Amygdala (tissue), 56 donors: ENCODE results near the gene EEF2K.
"Not testable (repeated sequence)": the region's sequence is repeated elsewhere in the genome, so short reads cannot be mapped to it uniquely, and the experiment has no call there.

Source experiments
- DNase-seq, 56 donors: peaks; one replicate each; lab custom pipeline; 2025; lab: John Stamatoyannopoulos, UW

EEF2K gene

DNA sequence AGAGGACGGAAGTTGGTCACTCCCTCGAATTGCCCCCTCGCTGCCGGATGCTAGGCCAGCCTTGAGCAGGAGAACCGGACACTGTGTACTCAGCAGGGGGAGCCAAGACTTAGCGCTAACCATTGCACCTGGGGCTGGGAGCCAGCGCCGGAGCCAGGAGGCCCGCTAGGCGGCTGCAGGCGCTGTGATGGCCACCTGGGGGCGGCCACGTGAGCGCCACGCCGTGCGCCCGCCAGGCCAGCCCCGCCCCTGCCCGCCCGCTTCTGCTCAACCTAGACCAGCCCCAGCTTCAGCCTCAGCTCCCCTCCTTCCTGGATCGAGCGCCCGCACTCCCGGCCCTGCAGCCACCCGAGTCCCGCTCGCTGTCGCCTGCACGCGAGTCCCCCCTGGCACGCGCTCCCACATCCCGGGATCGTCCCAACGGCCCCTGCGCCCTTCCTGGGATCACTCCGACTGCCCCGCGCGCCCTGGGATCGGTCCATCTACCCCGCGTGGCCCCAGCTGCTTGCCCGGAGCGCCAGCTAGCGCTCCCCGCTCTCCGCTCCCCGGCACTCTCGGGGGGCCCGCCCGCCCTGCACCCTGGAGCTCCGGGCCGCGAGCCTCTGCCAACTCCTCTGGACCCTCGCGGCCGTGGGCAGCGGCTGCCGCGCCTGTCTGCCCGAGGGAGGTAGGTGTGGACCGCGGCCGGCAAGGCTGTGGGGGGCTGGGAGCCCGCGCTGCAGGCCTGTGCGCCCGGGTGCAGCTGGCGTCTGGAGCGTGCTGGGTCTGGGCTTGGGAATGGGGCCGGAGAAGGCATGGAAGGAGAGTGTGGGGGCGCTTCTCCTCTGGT, at the start of gene EEF2K:
Gene EEF2K, plus strand, starts transcription at position 266 of the 829 bp plus-strand sequence. CDS start 19,452 bp downstream, outside the sequence.
- peak in 55 of 56 donors; percentile 14 to 93 (median 70) for DNase-seq

DNA sequence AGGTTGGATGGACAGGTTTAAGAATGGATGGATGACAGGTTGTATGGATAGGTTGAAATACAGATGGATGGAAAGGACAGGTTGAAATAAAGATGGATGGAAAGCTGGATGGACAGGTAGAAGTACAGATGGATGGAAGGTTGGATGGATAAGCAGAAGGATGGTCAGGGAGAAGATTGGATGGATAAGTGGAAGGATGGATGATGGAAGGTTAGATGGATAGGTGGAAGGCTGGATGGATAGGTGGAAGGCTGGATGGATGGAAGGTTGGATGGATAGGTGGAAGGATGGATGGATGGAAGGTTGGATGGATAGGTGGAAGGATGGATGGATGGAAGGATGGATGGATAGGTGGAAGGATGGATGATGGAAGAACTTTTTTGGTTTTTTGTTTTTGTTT, 44.7 kb upstream of the EEF2K start:
- no peak for DNase-seq

DNA sequence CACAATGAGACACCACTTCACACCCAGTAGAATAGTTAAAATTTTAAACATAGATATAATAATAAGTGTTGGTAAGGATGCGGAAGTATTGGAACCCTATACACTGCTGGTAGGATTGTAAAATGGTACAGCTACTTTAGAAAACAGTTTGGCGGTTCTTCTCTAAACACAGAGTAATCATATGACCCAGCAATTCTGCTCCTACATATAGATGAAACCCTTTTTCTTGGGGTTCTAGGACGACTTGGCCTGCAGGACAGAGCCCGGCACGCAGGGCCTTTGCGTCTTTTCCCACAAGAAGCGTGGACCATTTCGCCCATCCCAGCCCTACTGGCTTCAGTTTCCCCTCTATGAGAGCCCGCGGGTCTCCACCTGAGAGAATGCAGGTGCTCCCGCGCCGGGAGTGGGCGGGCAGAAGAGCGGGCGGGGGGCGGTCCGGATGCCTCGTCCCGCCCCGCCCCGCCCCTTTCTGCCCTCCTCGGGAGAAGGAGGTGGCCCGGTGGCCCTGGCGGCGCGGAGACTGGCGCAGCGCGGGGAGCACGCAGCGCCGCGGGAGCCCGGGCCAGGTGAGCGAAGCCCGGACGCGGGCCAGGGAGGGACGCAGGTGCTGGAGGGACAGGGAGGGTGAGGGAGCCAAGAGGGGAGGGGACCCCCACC, 44.0 kb upstream of the EEF2K start, which contains the start of gene SDR42E2:
Gene SDR42E2, plus strand, starts transcription at position 508 of the 657 bp plus-strand sequence. CDS start 3,077 bp downstream, outside the sequence.
- DNase-seq, result no peak

DNA sequence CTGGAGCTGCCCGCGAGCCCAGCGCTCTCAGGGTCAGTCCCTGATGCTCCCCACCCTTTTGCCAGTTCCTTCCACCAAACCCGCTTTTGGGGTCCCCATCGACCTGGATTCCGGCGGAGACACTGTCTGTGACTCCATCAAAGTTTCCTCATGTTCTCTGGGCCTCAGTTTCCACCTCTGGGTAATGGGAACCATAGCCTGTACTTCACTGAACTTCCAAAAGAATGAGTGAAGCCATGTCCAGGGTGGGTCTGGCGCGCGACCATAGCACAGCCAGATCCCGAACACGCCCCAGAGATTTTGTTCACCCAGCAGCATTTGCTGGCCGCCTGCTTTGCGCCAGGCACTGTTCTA, 43.4 kb upstream of the EEF2K start:
- no peak for DNase-seq

DNA sequence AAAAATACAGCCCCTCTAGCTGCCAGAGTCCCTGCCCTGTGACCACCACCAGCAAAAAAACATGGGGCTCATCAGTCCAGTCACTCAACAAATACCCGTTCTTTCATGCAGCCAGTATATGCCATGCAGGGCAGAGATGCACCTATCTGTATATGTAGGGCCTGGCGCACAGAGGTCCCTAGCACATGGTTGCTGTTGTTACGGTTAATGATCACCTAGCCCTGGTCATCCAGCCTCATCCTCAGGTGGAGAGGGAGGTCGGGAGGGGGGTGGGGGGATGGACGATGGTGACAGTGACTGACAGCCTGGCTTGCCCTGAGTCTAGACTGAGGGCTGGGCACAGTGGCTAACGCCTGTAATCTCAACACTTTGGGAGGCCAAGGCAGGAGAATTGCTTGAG, 42.3 kb upstream of the EEF2K start:
- DNase-seq, result no peak

DNA sequence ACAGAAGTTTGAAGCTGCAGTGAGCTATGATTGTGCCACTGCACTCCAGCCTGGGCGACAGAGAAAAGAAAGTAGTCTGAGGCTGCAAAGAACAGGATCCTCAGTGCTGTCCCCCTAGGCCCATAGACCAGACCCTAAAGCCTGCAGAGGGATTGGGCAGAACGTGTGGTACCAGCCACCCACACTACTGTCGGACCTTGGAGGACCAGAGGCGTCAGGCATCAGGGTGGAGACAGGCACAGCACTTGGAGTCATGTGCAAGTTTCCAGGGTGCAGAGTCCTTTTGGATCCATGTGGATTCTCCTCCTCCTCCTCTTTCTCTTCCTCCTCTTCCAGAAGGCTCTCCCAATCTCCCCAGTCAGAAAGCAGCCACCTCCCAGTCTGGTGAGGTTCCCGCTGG, 41.6 kb upstream of the EEF2K start:
- DNase-seq, result no peak

DNA sequence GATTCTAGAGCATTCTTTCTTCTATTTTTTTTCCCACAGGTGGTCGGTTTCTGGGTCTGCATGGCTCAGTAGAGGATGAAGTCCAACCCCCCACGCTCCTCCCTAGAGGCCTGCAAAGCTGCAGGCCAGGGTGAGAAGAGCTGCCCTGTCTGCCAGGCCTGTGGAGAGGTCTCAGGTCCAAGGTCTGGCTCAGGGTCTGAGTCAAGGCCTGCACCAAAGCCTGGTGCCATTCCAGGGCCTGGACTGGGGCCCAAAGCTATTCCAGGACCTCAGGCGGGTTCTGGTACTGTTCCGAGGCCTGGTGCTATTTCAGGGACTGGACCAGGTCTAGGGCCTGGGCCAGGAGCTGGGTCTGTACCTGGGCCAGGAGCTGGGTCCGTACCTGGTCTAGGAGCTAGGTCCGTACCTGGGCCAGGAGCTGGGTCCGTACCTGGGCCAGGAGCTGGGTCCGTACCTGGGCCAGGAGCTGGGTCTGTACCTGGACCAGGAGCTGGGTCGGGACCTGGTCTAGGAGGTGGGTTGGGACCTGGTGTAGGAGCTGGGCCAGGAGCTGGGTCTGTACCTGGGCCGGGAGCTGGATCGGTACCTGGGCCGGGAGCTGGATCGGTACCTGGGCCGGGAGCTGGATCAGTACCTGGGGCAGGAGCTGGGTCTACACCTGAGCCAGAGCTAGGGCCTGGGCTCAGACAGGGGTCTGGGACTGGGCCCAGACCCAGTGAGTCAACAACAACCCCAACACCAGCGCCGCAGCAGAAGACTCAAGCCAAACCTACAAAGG, 40.4 kb upstream of the EEF2K start:
- DNase-seq, result no peak

DNA sequence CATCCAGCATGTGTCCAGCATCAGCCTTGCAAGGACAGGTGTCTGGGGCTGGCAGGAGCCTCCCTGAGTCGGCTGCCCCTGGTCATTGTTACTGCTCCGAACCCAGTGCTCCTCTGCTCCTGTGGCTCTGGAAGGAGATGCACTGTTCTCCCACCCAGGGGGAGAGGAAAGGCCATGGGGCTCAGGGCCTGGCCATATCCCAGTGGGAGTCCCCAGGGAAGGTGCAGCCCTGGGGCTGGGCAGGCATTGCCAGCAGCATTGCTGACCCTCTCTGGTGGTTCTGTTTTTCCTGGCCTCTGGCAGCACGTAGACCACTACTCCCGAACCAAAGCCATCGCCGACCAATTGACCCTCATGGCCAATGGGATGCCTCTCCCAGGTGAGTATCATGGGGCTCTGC, 34.1 kb upstream of the EEF2K start:
- DNase-seq, result no peak

DNA sequence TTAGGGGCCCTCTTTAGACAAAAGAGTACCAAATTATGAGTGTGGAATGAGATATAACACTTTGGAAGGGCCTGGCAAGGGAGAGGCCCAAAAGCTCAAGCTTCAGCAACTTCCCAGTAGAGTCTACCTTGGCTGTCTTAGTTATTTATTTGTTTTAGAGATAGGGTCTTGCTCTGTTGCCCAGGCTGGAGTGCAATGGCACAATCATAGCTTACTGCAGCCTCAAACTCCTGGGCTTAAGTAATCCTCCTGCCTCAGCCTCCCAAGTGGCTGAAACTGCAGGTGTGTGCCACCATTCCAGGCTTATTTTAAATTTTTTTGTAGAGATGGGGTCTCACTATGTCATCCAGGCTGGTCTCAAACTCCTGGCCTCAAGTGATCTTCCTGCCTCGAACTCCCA, 33.4 kb upstream of the EEF2K start:
- not testable (repeated sequence) for DNase-seq

DNA sequence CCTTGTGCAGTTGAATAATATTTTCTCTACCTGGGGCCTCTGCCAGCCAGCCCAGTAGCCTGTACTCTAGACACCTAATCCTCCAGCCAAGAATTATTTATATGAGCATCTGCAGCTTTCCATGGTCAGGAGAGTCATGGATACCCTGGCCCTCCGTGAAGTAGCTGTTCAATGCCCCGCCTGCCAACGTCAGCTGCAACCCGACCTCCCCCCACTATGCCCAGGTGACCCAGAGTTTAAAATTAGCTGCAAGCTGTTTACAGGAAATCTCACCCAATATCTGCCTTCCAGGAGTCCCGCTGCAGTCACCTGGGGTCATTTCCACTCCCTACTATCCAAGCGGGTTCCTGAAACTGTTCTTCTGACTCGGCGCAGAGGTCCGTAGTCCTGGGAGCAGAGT, 31.4 kb upstream of the EEF2K start:
- DNase-seq, result no peak

DNA sequence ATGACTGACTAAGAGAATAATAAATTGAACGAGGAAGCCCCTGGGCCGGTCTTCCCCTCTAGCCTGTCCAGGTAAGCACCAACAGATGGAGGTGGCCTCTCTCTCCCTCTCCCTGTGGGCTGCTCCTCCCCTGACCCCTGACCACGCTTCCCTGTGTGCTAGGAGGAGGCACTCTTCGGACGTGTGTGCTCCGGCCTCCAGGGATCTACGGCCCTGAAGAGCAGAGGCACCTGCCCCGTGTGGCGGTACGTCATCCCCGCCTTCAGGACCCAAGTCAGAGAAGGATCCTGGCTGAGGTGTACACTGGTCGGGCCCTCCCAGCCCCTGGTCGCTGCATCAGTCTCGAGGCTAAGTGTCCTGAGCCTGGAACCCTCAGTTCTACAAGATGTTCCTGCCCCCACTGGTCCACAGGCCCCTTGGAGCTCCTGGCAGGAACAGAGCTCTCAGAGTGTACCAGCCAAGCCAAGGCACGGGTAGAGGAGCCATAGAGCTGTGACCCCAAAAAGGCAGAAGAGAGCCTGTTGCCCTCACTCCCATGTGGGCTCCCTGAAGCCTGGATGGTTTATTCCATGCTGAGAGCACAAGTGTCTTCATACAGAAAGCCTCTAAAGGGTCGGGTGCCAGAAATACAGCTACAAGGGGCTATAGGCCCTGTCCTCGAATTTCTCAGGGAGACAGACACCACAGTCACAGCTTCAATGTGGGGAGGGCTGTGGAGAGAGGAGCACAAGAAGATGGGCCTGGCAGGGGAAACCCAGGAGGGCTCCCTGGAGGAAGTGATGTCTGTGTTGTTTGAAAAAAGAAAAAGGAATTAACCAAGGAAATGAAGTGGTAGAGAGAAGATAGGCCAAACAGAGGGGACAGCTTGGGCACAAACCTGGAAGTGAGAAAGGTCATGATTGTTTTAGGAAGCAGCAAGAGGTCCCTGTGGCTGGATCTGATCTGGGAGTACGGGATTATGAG, 27.8 kb upstream of the EEF2K start:
- DNase-seq, result no peak

DNA sequence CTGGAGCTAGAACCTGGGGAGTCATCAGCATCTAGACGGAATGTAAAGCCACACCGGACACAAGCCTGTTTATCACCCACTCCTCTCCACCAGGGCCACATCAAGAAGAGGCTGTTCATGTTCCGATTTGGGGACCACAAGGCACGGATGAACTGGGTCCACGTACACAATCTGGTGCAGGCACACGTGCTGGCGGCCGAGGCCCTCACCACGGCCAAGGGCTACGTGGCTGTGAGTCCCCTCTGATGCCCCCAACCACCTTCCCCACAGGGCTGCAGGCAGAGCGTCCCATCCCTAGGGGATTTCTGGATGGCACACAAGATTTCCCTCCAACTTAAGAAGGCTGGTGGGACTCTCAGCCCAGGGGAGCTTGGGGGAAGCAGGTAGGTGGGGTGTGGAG, 24.7 kb upstream of the EEF2K start:
- DNase-seq, result no peak

DNA sequence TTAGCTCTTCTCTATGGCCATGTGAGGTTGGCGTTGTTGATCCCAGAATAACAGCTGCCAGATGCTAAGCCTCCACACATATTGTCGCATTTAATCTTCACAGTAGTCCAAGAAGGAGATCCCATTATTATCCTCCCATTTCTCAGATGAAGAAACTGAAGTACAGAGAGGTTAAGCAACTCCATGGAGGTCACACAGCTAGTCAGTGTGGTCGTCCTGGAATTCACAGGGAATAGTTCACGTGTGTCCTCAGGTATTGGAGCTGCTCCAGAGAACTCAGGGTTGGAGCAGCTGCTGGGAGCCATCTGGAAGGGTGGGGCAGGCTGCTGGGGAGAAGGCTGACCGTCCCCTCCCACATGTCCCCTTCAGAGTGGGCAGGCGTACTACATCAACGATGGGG, 24.2 kb upstream of the EEF2K start:
- DNase-seq, result no peak

DNA sequence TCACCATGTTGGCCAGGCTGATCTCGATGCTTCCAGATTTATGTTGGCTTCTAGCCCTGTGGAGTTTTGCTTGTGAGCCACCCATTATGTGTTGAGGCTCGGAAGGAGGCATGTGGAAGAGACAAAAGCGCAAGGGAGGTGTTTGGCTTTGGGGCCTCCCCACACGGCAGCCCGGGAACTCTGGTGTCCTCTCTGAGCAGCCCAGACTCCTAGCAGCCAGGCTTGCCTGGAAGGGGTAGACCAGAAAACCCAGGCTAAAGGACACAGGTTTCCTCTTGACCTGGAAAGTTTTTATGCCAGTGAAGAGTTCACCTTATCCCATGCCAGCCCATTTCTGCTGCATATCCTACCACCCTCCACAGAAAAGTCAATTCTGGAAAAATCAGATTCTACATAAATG, 22.7 kb upstream of the EEF2K start:
- DNase-seq, result no peak

DNA sequence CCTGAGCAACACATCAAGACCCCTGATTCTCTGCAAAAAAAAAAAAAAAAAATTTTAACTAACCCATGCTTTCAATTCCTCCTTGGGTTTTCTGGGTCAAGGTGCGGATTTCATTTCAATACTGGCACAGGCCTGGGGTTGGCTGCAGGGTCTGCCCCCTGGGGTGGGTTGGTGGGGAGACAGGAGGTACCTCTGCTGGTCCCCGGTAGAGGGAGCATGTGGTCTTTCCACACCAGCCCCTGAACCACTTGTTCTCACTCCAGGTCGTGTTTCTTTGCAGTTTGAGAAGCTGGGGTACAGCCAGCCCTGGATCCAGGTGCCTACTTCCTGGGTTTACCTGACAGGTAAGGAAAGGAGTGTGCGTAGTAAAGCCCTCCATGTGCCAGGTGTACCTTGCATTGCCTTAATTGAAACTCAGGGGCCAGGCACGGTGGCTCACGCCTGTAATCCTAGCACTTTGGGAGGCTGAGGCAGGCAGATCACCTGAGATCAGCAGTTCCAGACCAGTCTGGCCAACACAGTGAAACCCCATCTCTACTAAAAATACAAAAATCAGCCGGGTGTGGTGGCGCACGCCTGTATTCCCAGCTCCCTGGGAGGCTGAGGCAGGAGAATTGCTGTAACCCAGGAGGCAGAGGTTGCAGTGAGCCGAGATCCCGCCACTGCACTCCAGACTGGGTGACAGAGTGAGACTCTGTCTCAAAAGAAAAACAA, 22.0 kb upstream of the EEF2K start:
- no peak for DNase-seq

DNA sequence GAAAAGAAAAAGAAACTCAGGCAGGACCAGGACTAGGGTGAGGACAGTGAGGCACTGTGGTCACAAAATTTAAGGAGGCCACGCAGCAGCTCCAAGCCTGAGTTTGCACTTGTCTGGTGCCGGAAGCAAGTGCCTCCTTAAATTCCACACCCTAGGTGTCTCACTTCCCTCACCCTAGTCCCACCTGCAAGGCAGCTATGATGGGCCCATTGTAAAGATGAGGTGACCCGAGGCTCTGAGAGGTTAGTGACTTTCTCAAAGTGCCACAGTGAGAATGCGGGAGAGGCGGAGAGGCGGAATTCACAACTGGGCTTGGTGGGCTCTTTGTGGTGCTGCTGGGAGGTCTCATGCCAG, 21.5 kb upstream of the EEF2K start:
- no peak for DNase-seq

DNA sequence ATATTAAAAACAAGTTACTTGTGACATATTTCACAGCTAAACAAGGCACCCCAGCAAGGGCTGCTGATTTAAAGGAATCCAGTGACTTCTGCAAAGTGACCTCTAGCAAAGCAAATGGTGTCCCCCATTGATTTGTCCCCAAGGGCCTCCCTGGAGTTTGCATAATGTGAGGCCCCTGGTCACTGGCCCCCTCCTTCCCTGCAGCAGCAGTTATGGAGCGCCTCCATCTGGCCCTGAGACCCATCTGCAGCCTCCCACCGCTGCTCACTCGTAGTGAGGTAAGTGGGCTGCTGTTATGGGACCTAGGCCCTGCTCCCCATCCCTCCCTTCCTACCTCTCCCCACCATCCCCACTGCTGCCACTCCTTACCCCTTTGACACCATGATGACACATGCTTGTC, 19.6 kb upstream of the EEF2K start:
- no peak for DNase-seq

DNA sequence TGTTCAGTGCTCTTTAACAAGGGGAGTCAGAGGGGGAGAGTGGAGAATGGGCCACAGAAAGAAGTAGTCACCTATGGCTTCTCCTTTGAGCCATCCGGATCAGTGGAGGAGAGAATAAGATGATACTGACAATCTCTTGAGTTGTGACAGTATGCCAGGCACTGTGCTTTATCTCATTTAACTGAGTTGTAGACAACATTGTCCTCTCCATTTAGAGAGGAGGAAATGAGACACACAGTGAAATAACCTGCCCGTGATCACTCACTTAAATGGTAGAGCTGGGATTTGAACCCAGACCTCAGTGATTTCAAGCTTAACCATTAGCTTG, 17.8 kb upstream of the EEF2K start:
- no peak for DNase-seq

DNA sequence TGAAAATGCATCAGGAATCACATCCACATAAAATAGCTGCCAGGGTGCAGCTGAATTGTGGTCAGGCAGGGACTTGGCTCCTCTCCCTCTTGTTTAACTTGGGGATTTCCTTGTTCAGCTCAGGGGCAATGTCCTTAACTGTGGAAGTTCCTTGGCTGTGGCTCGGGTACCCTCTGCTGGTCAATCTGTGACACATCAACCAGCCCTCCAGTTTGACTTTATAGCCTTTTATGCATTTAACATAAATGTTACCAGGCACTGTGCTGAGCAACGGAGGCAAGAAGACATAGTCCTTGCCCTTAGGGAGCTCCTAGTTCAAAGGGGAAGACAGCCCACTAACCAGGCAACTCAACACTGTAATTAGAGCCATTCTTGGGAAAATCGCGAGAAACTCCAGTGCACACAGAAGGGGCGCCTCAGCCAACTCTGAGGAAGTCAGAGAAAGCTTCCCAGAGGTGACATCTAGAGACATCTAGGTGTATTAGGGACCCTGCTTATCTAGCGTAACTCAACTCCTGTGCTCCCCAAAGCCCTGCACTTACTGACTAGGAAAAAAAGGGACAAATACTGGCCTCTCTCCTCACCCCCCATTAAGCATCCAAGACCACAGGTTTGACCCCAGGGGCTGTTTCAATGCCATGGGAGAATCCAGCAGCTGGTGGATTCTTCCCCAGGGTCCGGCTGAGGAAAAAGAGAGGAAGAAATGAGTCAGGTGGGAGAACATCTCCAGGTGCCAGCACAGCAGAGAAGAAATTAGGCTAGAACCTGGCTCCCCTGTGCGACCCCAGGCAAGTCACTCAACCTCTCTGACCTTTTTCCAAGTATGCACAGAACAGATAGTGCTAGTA, 17.3 kb upstream of the EEF2K start:
- peak in 45 of 56 donors; percentile 1 to 71 (median 25) for DNase-seq
